Right lobe of liver (tissue), 4 donors: Measurements from ENCODE around the gene CCM2.

Experiments used
- CTCF ChIP-seq, 4 donors: fragments of 200-600 bp in 3 of 4; fragments of 450-650 bp in 1 of 4; IDR thresholded peaks; one replicate each; pipeline versions ENCODE4 v1.5.1 to v1.8.0; 2016 to 2022; ENCODE audit warnings: antibody characterized with exemption in 4 of 4, mild to moderate bottlenecking in 2 of 4
- POLR2A ChIP-seq: fragments of 450-650 bp; IDR thresholded peaks from one replicate; pipeline ENCODE4 v1.6.1; 2017; ENCODE audit warnings: antibody characterized with exemption, mild to moderate bottlenecking
- donor health status: DM: no; HTN: no; CAD: no.
- donor health status: DM: no; HTN: no; CAD: no.
- donor health status: DM: no; HTN: yes; CAD: no.

GRCh38 chr7:45050198-45050597 is 50.2 kb downstream of the CCM2 start:
- TF ChIP-seq CTCF (IDR thresholded peaks at IDR 0.05) = no peak
- TF ChIP-seq POLR2A = no peak
